ENCODE measurements around the gene USP44.
A peak's percentile ranks its signal among the peaks of the same experiment; 100 is the strongest.
"Not testable (repeated sequence)": the region's sequence is repeated elsewhere in the genome, so short reads cannot be mapped to it uniquely, and the experiment has no call there.

The USP44 gene

GRCh38 chr12:95551305-95551704 lies at the start of gene USP44:
USP44 (minus strand) TSS chr12:95551476; CDS start chr12:95534256, 17,220 bp downstream.
- DNase-seq = no peak

- no peak for DNase-seq
Observed at GRCh38 chr12:95600567-95600966, 49.3 kb upstream of the USP44 start.

- DNase-seq = no peak
Observed at GRCh38 chr12:95599880-95600279, 48.6 kb upstream of the USP44 start.

GRCh38 chr12:95594136-95594535 lies 42.9 kb upstream of the USP44 start:
- no peak for DNase-seq

GRCh38 chr12:95593266-95593871 lies 42.1 kb upstream of the USP44 start:
- DNase-seq = peak in 1 of 2 experiments; percentile 33

GRCh38 chr12:95591731-95592130 lies 40.5 kb upstream of the USP44 start:
- DNase-seq = no peak

GRCh38 chr12:95590775-95591174 lies 39.5 kb upstream of the USP44 start:
- DNase-seq = peak; percentile 53 to 86

- no peak for DNase-seq
Observed at GRCh38 chr12:95583933-95584332, 32.7 kb upstream of the USP44 start.

GRCh38 chr12:95582230-95583058 lies 31.2 kb upstream of the USP44 start:
- peak; percentile 21 to 63 for DNase-seq

GRCh38 chr12:95577820-95578219 lies 26.5 kb upstream of the USP44 start:
- no peak for DNase-seq

- DNase-seq = peak; percentile 24 to 59
Observed at GRCh38 chr12:95574799-95575452, 23.6 kb upstream of the USP44 start.

GRCh38 chr12:95573951-95574576 lies 22.8 kb upstream of the USP44 start:
- DNase-seq = no peak

GRCh38 chr12:95571369-95571768 lies 20.1 kb upstream of the USP44 start:
- DNase-seq = no peak

GRCh38 chr12:95568045-95568444 lies 16.8 kb upstream of the USP44 start:
- not testable (repeated sequence) for DNase-seq

- no peak for DNase-seq
Observed at GRCh38 chr12:95557625-95558024, 6.3 kb upstream of the USP44 start.

- no peak for DNase-seq
Observed at GRCh38 chr12:95554532-95555071, 3.3 kb upstream of the USP44 start.

GRCh38 chr12:95553197-95553943 lies 2.1 kb upstream of the USP44 start:
- DNase-seq = no peak

- no peak for DNase-seq
Observed at GRCh38 chr12:95551913-95552516, 739 bp upstream of the USP44 start.

GRCh38 chr12:95549392-95550084 lies 1.7 kb downstream of the USP44 start:
- peak in 1 of 2 experiments; percentile 11 for DNase-seq

GRCh38 chr12:95548539-95549391 lies 2.5 kb downstream of the USP44 start:
- DNase-seq = peak; percentile 36 to 46

Data from NCI-H2081 (cell line).